Osteocyte (in vitro differentiated cells): ENCODE data around the gene MAPK6. TPM values are rescaled to one million over a fixed set of nuclear protein-coding genes. Genes with fewer than 3 reads are reported as not detected.

Experiments
- DNase-seq: peaks from one replicate; pipeline ENCODE4 v3.0.0; 2021; ENCODE audit warnings: mixed read lengths; ENCODE audit not compliant: unreplicated experiment; ENCODE audit errors: extremely low spot score
- H3K27ac Mint-ChIP-seq: one replicate; pipeline ENCODE4 v1.8.0; 2021; ENCODE audit warnings: mild to moderate bottlenecking, mixed read lengths; ENCODE audit not compliant: unreplicated experiment
- H3K27me3 Mint-ChIP-seq: one replicate; pipeline ENCODE4 v1.8.0; 2021; ENCODE audit warnings: mixed read lengths; ENCODE audit not compliant: unreplicated experiment
- H3K36me3 Mint-ChIP-seq: one replicate; pipeline ENCODE4 v1.8.0; 2021; ENCODE audit warnings: mixed read lengths; ENCODE audit not compliant: unreplicated experiment
- H3K4me1 Mint-ChIP-seq: one replicate; pipeline ENCODE4 v1.8.0; 2021; ENCODE audit warnings: mixed read lengths; ENCODE audit not compliant: unreplicated experiment
- H3K4me3 Mint-ChIP-seq: one replicate; pipeline ENCODE4 v1.8.0; 2021; ENCODE audit warnings: mild to moderate bottlenecking, moderate library complexity, mixed read lengths; ENCODE audit not compliant: unreplicated experiment
- H3K9me3 Mint-ChIP-seq: one replicate; pipeline ENCODE4 v1.8.0; 2021; ENCODE audit warnings: mixed read lengths; ENCODE audit not compliant: unreplicated experiment
- total RNA-seq: library from RNA; stranded (reverse); gene quantifications from 2 replicates; pipeline ENCODE4 v1.2.1, GENCODE V29; 2021
- TF ChIP-seq, protein P1 (sequence below): fragments of 200-600 bp; sonication (generic); IDR thresholded peaks from 2 replicates; pipeline ENCODE4 v1.5.0; 2021; ENCODE audit warnings: antibody characterized with exemption, mild to moderate bottlenecking, moderate library complexity

The MAPK6 gene
- total RNA-seq, 1 donor from 2014 or later = 46.1 TPM

DNA sequence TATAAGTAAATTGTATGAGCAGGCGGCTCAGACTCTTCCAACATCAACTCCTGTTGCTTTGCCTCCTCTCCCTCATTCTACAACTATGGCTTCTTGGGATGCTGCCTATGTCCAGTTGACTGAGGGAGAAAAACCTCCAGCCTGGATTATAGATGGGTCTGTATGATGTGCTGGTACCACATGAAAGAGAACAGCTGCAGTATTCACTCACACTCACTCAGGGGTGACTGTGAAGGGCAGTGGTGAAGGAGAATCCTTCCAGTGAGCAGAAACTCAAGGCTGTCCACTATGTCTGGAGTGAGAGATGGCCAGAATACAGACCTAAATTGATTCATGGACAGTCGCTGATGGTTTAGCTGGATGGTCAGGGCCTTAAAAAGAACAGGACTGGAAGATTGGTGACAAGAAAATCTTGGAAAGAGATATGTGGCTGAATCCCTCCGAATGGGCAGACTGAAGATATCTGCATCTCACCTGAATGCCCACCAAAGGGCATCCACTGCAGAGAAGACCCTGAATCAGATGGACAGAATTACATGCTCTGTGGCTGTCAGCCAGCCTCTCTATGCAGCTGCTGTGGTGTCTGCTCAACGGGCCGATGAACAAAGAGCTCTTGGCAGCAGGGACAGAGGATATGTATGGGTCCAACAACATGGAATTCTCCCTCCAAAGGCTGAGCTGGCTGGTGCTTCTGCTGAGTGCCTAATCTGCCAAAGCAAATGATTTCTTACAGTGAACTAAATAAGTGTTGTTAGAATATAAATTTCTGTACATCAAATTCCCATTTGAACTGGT, 95.4 kb downstream of the MAPK6 start:
- no peak overlapping the region for H3K27ac Mint-ChIP-seq
- H3K9me3 Mint-ChIP-seq = no peaks in the 10 kb centered on the region
- TF ChIP-seq, protein P1, sequence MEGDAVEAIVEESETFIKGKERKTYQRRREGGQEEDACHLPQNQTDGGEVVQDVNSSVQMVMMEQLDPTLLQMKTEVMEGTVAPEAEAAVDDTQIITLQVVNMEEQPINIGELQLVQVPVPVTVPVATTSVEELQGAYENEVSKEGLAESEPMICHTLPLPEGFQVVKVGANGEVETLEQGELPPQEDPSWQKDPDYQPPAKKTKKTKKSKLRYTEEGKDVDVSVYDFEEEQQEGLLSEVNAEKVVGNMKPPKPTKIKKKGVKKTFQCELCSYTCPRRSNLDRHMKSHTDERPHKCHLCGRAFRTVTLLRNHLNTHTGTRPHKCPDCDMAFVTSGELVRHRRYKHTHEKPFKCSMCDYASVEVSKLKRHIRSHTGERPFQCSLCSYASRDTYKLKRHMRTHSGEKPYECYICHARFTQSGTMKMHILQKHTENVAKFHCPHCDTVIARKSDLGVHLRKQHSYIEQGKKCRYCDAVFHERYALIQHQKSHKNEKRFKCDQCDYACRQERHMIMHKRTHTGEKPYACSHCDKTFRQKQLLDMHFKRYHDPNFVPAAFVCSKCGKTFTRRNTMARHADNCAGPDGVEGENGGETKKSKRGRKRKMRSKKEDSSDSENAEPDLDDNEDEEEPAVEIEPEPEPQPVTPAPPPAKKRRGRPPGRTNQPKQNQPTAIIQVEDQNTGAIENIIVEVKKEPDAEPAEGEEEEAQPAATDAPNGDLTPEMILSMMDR = no peak
- peaks cover 16% of the 10 kb centered on the region for H3K4me1 Mint-ChIP-seq
- peak; percentile 25 for DNase-seq
- no peaks in the 10 kb centered on the region for H3K36me3 Mint-ChIP-seq
- peaks cover 7% of the 10 kb centered on the region for H3K27me3 Mint-ChIP-seq
- no peak overlapping the region for H3K4me3 Mint-ChIP-seq

DNA sequence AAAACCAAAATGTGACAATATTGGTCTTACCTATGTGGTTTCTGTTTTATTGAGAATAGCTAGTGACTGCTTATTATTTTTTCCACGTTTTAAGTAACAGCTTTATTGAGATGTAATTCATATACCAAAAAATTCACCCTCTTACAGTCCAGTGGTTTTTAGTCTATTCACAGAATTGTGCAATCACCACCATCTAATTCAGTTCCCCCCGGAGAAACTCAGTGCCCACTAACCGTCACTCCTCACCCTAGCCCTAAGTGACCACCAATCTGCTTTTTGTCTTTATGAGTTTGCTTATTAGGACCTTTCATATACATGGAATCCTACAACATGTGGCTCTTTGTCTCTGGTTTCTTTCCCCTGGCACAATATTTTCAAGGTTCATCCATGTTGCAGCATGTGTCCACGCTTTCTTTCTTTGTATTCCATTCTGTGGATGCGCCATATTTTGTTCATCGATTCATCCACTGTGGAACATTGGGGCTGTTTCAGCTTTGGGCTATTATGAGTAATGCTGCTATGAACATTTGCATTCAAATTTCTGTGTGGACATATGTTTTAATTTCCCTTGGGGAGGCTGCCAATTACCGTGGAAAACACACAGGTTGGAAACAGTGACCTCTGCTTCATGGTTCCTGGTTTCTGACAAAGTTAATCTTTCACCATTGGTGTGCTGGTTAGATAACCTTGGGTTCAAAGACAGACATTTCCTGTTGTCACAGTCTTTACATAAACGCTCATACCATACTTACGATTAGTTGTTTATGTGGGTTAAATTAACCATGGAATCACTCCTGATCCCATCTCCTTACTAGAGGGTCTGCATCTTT, 96.8 kb downstream of the MAPK6 start:
- DNase-seq = no peak
- no peak overlapping the region for H3K27ac Mint-ChIP-seq
- TF ChIP-seq, protein P1 = no peak

More for the DNA sequence above, 96.8 kb downstream of the MAPK6 start:
- Mint-ChIP-seq H3K4me3 (no peak overlapping the region), H3K9me3 (no peaks in the 10 kb centered on the region), H3K4me1 (peaks cover 16% of the 10 kb centered on the region), H3K36me3 (no peaks in the 10 kb centered on the region), H3K27me3 (no peaks in the 10 kb centered on the region)

Other genes starting within 250 kb of the MAPK6 start
- gene TMOD3, start 189.6 kb upstream of the MAPK6 start, total RNA-seq = 75.4 and 84.3 TPM in 2 replicates
- 17.9 and 19.4 TPM in 2 replicates for gene LEO1, start 47.4 kb upstream of the MAPK6 start, total RNA-seq
- gene BCL2L10, start 93.6 kb downstream of the MAPK6 start, total RNA-seq = not detected in 2 replicates
- 34.0 and 34.5 TPM in 2 replicates for gene GNB5, start 172.2 kb downstream of the MAPK6 start, total RNA-seq